ENCODE data around the gene LARP1. TPM values are rescaled to one million over a fixed set of nuclear protein-coding genes. Genes with fewer than 3 reads are reported as not detected.

LARP1 gene
- total RNA-seq, 1 experiment from 2014 or later: 63.9 TPM

- no peak overlapping the region for H3K27ac ChIP-seq (ENCODE audit: low read length)
- H3K9me2 ChIP-seq (replicated peaks; ENCODE audit: low read length): no peaks in the 10 kb centered on the region
- ATAC-seq (no peak), DNase-seq (no peak)
- H3K4me3 ChIP-seq (ENCODE audit: low read length): no peak overlapping the region
- no peak overlapping the region for H3K9ac ChIP-seq (ENCODE audit: low read length)
- TF ChIP-seq CTCF (conservative IDR thresholded peaks at IDR 0.05; ENCODE audit: low read depth, low read length) (no peak), EZH2phosphoT487 (IDR thresholded peaks at IDR 0.05; ENCODE audit: borderline replicate concordance, low read length) (no peak)
- H3K9me3 ChIP-seq (ENCODE audit: low read length): no peaks in the 10 kb centered on the region
- no peaks in the 10 kb centered on the region for H3F3A ChIP-seq (ENCODE audit: low read length, unreplicated experiment)
- no peaks in the 10 kb centered on the region for H4K20me1 ChIP-seq (ENCODE audit: low read length)
- no peaks in the 10 kb centered on the region for H3K79me2 ChIP-seq (ENCODE audit: low read length)
- POLR2A ChIA-PET (ENCODE audit: unreplicated experiment): no interaction called here
- no TSS peak for BruUV-seq (replicated peaks)
- intact Hi-C loops (cut with micrococcal nuclease): no loop called here
- no peaks in the 10 kb centered on the region for H3K27me3 ChIP-seq (ENCODE audit: low read length)
- no peaks in the 10 kb centered on the region for H3K36me3 ChIP-seq (ENCODE audit: low read depth, low read length)
- H3K4me1 ChIP-seq (ENCODE audit: insufficient read depth, low read length): no peaks in the 10 kb centered on the region; the same call in 1 of the 2 replicates
- no peak overlapping the region for H2AFZ ChIP-seq (ENCODE audit: low read length)
- H3K4me2 ChIP-seq (ENCODE audit: low read length): no peak overlapping the region
- CTCF ChIA-PET: no interaction called here
Observed at GRCh38 chr5:154837009-154837901, 82.1 kb downstream of the LARP1 start.

GRCh38 chr5:154840435-154841272, 85.5 kb downstream of the LARP1 start:
- no peak overlapping the region for H3K27ac ChIP-seq (ENCODE audit: low read length)
- DNase-seq: no peak
- ChIA-PET POLR2A (ENCODE audit: unreplicated experiment) (no interaction called here), CTCF (no interaction called here)
- H3K36me3 ChIP-seq (ENCODE audit: low read depth, low read length): no peaks in the 10 kb centered on the region
- ATAC-seq: no peak
- no peaks in the 10 kb centered on the region for H4K20me1 ChIP-seq (ENCODE audit: low read length)
- H3F3A ChIP-seq (ENCODE audit: low read length, unreplicated experiment): no peaks in the 10 kb centered on the region
- no peak overlapping the region for H2AFZ ChIP-seq (ENCODE audit: low read length)
- H3K9ac ChIP-seq (ENCODE audit: low read length): no peak overlapping the region
- H3K4me2 ChIP-seq (ENCODE audit: low read length): no peak overlapping the region
- no peak overlapping the region for H3K4me3 ChIP-seq (ENCODE audit: low read length)
- BruUV-seq (replicated peaks): no TSS peak
- TF ChIP-seq CTCF (conservative IDR thresholded peaks at IDR 0.05; ENCODE audit: low read depth, low read length) (no peak), EZH2phosphoT487 (IDR thresholded peaks at IDR 0.05; ENCODE audit: borderline replicate concordance, low read length) (no peak), EZH2 (IDR thresholded peaks at IDR 0.05; ENCODE audit: low read length, unreplicated experiment) (no peak)
- intact Hi-C loops (cut with micrococcal nuclease): no loop called here
- no peaks in the 10 kb centered on the region for H3K27me3 ChIP-seq (ENCODE audit: low read length)
- no peaks in the 10 kb centered on the region for H3K79me2 ChIP-seq (ENCODE audit: low read length)
- H3K9me3 ChIP-seq (ENCODE audit: low read length): no peaks in the 10 kb centered on the region
- H3K4me1 ChIP-seq (ENCODE audit: insufficient read depth, low read length): no peaks in the 10 kb centered on the region
- H3K9me2 ChIP-seq (replicated peaks; ENCODE audit: low read length): no peaks in the 10 kb centered on the region
